Panc1 (cell line): ENCODE results near the gene CEP95.

Experiments
- CTCF ChIP-seq: fragments of 450-650 bp; IDR thresholded peaks from 2 replicates; pipeline ENCODE4 v1.5.1; 2017; ENCODE audit warnings: mild to moderate bottlenecking
- POLR2AphosphoS5 ChIP-seq: IDR thresholded peaks from 2 replicates; pipeline ENCODE4 v1.6.1; 2012; ENCODE audit warnings: mild to moderate bottlenecking, low read depth, low read length, moderate library complexity

GRCh38 chr17:64460955-64461354, 45.8 kb upstream of the CEP95 start:
- TF ChIP-seq CTCF (no peak), POLR2AphosphoS5 (no peak)
